HUES64 (cell line): ENCODE data around the gene ARMC10.
"Not testable (repeated sequence)": the region's sequence is repeated elsewhere in the genome, so short reads cannot be mapped to it uniquely, and the experiment has no call there.

ENCODE experiments used
- H3K27ac ChIP-seq: 2 replicates; pipeline ENCODE4 v1.7.0; 2013; ENCODE audit warnings: low read depth, low read length, inconsistent platforms
- H3K27me3 ChIP-seq: 2 replicates; pipeline ENCODE4 v1.6.1; 2013; ENCODE audit warnings: mild to moderate bottlenecking, low read length; ENCODE audit not compliant: insufficient read depth
- H3K36me3 ChIP-seq: 2 replicates; pipeline ENCODE4 v1.6.1; 2013; ENCODE audit warnings: mild to moderate bottlenecking, low read length; ENCODE audit not compliant: insufficient read depth
- H3K4me1 ChIP-seq: 2 replicates; pipeline ENCODE4 v1.6.1; 2013; ENCODE audit warnings: mild to moderate bottlenecking, low read length, moderate library complexity; ENCODE audit not compliant: insufficient read depth
- H3K4me3 ChIP-seq: 2 replicates; pipeline ENCODE4 v1.5.1; 2013; ENCODE audit warnings: mild to moderate bottlenecking, low read length, moderate library complexity
- H3K9ac ChIP-seq: 2 replicates; pipeline ENCODE4 v1.6.1; 2013; ENCODE audit warnings: mild to moderate bottlenecking, low read depth, low read length
- H3K9me3 ChIP-seq: 2 replicates; pipeline ENCODE4 v1.6.1; 2013; ENCODE audit warnings: low read depth, low read length; ENCODE audit not compliant: insufficient read depth
- WGBS: fragments of 150-250, 120-280 bp; methylation state at CpG from one replicate; pipeline ENCODE4 v1.1.7; 2013; ENCODE audit warnings: missing lambda C conversion rate; 5-methylcytosine and 5-hydroxymethylcytosine counted together

ARMC10 gene

DNA sequence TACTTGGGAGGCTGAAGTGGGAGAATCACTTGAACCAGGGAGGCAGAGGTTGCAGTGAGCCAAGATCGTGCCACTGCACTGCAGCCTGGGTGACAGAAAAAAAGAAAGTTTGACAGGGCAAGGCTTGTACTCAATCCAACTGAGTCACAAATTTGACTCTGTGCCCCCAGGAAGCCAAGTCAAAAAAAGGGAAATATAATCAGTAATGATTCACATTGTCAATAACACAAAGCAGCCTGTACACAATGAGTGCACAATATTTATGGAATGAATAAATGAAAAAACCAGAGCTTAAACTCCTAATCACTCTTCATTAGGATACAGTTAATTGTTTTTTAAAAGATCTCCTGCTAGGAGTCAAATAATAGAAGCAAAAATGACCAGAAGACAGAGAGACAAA, 67.6 kb downstream of the ARMC10 start:
- H3K9me3 ChIP-seq, result no peaks in the 10 kb centered on the region
- no peak overlapping the region for H3K27ac ChIP-seq
- no peaks in the 10 kb centered on the region for H3K36me3 ChIP-seq
- H3K4me3 ChIP-seq, result no peak overlapping the region
- no peak overlapping the region for H3K9ac ChIP-seq
- no peaks in the 10 kb centered on the region for H3K27me3 ChIP-seq
- WGBS, result 95% methylated on average over 1 of the region's 1 CpG
- peaks cover 20% of the 10 kb centered on the region for H3K4me1 ChIP-seq

DNA sequence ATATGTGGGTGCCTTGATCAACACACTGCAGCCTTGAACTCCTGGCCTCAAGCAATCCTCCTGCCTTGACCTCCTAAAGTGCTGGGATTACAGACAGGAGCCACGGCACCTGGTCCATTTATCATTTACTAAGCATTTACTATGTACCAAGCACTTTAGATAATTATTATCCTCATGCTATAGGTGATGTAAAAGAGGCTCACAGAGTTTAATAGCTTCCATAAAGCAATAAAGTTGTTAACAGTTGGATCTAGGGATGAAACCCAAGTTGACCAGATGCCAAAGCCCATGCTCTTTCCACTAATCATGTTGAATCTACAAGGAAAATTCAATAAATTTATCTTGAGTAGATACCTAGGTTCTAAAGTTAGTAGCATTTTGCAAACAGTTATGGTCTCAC, 68.9 kb downstream of the ARMC10 start:
- Histone ChIP-seq H3K4me3 (no peak overlapping the region), H3K9ac (no peak overlapping the region), H3K36me3 (no peaks in the 10 kb centered on the region), H3K9me3 (no peaks in the 10 kb centered on the region), H3K4me1 (peaks cover 28% of the 10 kb centered on the region), H3K27ac (no peak overlapping the region), H3K27me3 (no peaks in the 10 kb centered on the region)
- WGBS, result 89% methylated on average over 1 of the region's 1 CpG

DNA sequence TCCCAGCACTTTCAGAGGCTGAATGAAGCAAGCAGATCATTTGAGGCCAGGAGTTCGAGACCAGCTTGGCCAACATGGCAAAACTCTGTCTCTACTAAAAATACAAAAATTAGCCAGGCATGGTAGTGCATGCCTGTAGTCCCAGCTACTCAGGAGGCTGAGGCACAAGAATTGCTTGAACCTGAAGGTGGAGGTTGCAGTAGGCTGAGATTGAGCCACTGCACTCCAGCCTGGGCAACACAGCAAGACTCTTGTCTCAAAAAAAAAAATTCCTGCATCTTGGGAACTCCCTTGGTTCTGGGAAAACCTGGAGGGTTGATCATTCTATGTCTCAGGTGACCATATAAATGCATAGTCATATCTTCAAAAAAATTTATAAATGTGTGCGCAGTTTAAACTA, 69.8 kb downstream of the ARMC10 start:
- H3K27ac ChIP-seq, H3K4me3 ChIP-seq, H3K9ac ChIP-seq, H3K9me3 ChIP-seq, H3K27me3 ChIP-seq, H3K36me3 ChIP-seq: not testable (repeated sequence)
- peaks cover 30% of the 10 kb centered on the region for H3K4me1 ChIP-seq
- WGBS, result 88% methylated on average over 2 of the region's 2 CpGs

DNA sequence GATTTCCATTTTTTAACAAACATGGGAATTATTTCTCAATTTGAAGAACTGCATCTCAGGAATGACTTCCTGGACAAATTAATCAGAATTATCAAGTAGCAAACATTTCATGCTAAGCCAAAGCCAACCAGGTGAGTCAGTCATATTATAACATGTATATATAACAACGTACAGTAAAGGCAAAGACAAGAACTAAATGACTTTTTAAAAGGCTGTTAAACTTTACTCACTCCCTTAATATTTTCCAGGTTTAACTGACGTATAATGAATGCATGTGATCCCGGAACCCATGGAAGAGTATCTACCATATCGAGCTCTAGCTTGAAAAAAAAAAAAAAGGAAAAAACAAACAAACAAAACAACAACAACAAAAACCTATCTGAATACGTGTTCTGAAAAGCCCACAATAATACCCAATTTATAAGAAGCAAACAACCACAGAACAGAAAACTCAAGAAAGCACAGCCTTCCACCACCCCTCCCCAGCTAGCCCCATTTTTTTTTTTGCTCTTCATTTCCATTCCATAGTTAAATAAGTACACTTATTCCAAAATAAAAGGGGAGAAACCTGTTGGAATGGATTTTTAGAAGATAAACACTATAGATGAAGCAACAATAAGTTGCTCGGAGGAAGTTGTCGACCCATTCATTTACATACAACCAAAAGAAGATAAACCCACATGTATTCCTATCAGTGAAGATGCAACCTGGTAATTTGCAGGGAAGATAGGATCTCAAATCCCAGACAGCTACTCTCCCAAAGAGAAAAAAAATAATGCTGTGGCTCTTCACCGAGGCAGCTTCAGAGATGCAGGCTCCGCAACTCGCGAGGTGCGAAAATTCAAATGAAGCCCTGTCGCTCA, 73.4 kb downstream of the ARMC10 start:
- Histone ChIP-seq H3K9me3 (no peaks in the 10 kb centered on the region), H3K9ac (peak overlapping the region; percentile 94), H3K36me3 (no peaks in the 10 kb centered on the region), H3K4me1 (peaks cover 30% of the 10 kb centered on the region), H3K27me3 (peaks cover 8% of the 10 kb centered on the region), H3K27ac (peak overlapping the region; percentile 92), H3K4me3 (peak overlapping the region; percentile 90)
- WGBS, result 15% methylated on average over 13 of the region's 13 CpGs
